ENCODE results near the gene CCBE1. TPM values are rescaled to one million over a fixed set of nuclear protein-coding genes. Genes with fewer than 3 reads are reported as not detected.

CCBE1 gene
- total RNA-seq, 1 donor from 2014 or later: 1.2 TPM

GRCh38 chr18:59432803-59433597, 264.2 kb downstream of the CCBE1 start:
- Mint-ChIP-seq H3K27ac (ENCODE audit: unreplicated experiment) (no peak overlapping the region), H3K4me3 (ENCODE audit: unreplicated experiment) (no peak overlapping the region), H3K36me3 (ENCODE audit: low read depth, unreplicated experiment) (no peaks in the 10 kb centered on the region), H3K4me1 (ENCODE audit: unreplicated experiment) (no peaks in the 10 kb centered on the region), H3K9me3 (ENCODE audit: unreplicated experiment) (no peaks in the 10 kb centered on the region), H3K27me3 (ENCODE audit: unreplicated experiment) (no peaks in the 10 kb centered on the region)
- no peak for DNase-seq (ENCODE audit: low spot score)
- no peak for TF ChIP-seq CTCF (IDR thresholded peaks at IDR 0.05; ENCODE audit: unreplicated experiment)

DNA sequence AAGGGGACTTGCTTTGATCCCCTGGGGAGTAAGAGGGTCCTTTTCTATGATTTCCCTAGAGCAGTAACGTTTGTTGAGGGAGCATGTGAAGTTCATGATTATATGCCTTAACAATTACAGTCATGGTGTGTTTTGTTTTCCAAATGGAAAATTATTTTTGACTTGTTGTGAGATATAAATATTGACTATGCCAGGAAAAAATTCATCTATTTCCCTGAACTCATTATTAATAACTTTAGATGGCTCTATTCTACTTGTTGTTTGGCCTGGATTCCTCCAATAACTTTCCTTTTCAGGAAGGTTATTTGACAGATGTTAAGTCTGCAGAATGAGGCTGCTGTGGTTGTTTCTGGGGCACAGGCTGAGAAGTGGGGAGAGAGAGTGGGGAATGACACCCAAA, 266.1 kb downstream of the CCBE1 start:
- Mint-ChIP-seq H3K27me3 (ENCODE audit: unreplicated experiment) (no peaks in the 10 kb centered on the region), H3K36me3 (ENCODE audit: low read depth, unreplicated experiment) (no peaks in the 10 kb centered on the region), H3K9me3 (ENCODE audit: unreplicated experiment) (no peaks in the 10 kb centered on the region), H3K4me3 (ENCODE audit: unreplicated experiment) (no peak overlapping the region), H3K4me1 (ENCODE audit: unreplicated experiment) (no peaks in the 10 kb centered on the region), H3K27ac (ENCODE audit: unreplicated experiment) (no peak overlapping the region)
- no peak for TF ChIP-seq CTCF (IDR thresholded peaks at IDR 0.05; ENCODE audit: unreplicated experiment)
- DNase-seq (ENCODE audit: low spot score): no peak

- TF ChIP-seq CTCF (IDR thresholded peaks at IDR 0.05; ENCODE audit: unreplicated experiment): no peak
- Mint-ChIP-seq H3K27me3 (ENCODE audit: unreplicated experiment) (no peaks in the 10 kb centered on the region), H3K4me1 (ENCODE audit: unreplicated experiment) (no peaks in the 10 kb centered on the region), H3K4me3 (ENCODE audit: unreplicated experiment) (no peak overlapping the region), H3K36me3 (ENCODE audit: low read depth, unreplicated experiment) (no peaks in the 10 kb centered on the region), H3K27ac (ENCODE audit: unreplicated experiment) (no peak overlapping the region), H3K9me3 (ENCODE audit: unreplicated experiment) (no peaks in the 10 kb centered on the region)
- no peak for DNase-seq (ENCODE audit: low spot score)
Measured at GRCh38 chr18:59429608-59430007, 267.6 kb downstream of the CCBE1 start.

GRCh38 chr18:59428018-59428417, 269.2 kb downstream of the CCBE1 start:
- Mint-ChIP-seq H3K4me1 (ENCODE audit: unreplicated experiment) (no peaks in the 10 kb centered on the region), H3K9me3 (ENCODE audit: unreplicated experiment) (no peaks in the 10 kb centered on the region), H3K36me3 (ENCODE audit: low read depth, unreplicated experiment) (no peaks in the 10 kb centered on the region), H3K4me3 (ENCODE audit: unreplicated experiment) (no peak overlapping the region), H3K27me3 (ENCODE audit: unreplicated experiment) (no peaks in the 10 kb centered on the region), H3K27ac (ENCODE audit: unreplicated experiment) (no peak overlapping the region)
- DNase-seq (ENCODE audit: low spot score): no peak
- no peak for TF ChIP-seq CTCF (IDR thresholded peaks at IDR 0.05; ENCODE audit: unreplicated experiment)

DNA sequence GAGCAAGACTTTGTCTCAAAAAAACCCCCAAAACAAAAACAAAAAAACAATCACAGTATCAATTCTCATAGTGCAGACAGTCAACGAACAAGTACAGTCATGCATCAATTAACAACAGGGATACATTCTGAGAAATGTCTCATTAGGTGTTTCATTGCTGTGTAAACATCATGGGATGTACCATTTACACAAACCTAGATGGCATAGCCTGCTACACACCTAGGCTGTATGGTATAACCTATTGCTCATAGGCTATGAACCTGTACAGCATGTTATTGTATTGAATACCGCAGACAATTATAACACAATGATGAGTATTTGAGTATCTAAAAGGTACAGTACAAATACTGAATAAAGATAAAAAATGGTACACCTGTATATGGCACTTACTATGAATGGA, 270.4 kb downstream of the CCBE1 start:
- DNase-seq (ENCODE audit: low spot score): no peak
- TF ChIP-seq CTCF (IDR thresholded peaks at IDR 0.05; ENCODE audit: unreplicated experiment): no peak
- H3K4me1 Mint-ChIP-seq (ENCODE audit: unreplicated experiment): no peaks in the 10 kb centered on the region

More for the DNA sequence above, 270.4 kb downstream of the CCBE1 start:
- H3K4me3 Mint-ChIP-seq (ENCODE audit: unreplicated experiment): no peak overlapping the region
- no peaks in the 10 kb centered on the region for H3K36me3 Mint-ChIP-seq (ENCODE audit: low read depth, unreplicated experiment)
- no peaks in the 10 kb centered on the region for H3K9me3 Mint-ChIP-seq (ENCODE audit: unreplicated experiment)
- H3K27ac Mint-ChIP-seq (ENCODE audit: unreplicated experiment): no peak overlapping the region
- H3K27me3 Mint-ChIP-seq (ENCODE audit: unreplicated experiment): no peaks in the 10 kb centered on the region
